GM12878 (cell line): Measurements from ENCODE around the gene GBA3. TPM values are rescaled to one million over a fixed set of nuclear protein-coding genes. Genes with fewer than 3 reads are reported as not detected.

Source experiments
- ATAC-seq: fragments of 200-7000 bp; cut with Tn5 transposase; 3 replicates; pipeline ENCODE4 v1.9.1; 2020; ENCODE audit warnings: mild to moderate bottlenecking, moderate library complexity
- BruUV-seq: library from RNA; stranded (reverse); fragments of 400-500 nt; replicated peaks from 2 replicates; lab custom pipeline; 2021; lab: Mats Ljungman, UMichigan
- CTCF ChIA-PET: fragments of 300-600 bp; sonication (Branson Sonifier 250); formaldehyde crosslinking; extraction: SDS; loops from one replicate; lab custom pipeline; 2021; ENCODE audit warnings: inconsistent platforms; lab: Yijun Ruan, JAX
- POLR2A ChIA-PET: fragments of 350-600 bp; formaldehyde crosslinking; extraction: SDS; loops from one replicate; lab custom pipeline; 2021; ENCODE audit warnings: inconsistent platforms; lab: Charles Lee
- RAD21 ChIA-PET: fragments of 300-600 bp; sonication (Branson Sonifier 250); formaldehyde crosslinking; loops from one replicate; lab custom pipeline; 2023; ENCODE audit warnings: antibody characterized with exemption; ENCODE audit not compliant: unreplicated experiment; lab: Charles Lee
- SMC1A ChIA-PET: fragments of 300-600 bp; sonication (Branson Sonifier 250); formaldehyde crosslinking; loops from one replicate; lab custom pipeline; 2023; ENCODE audit not compliant: unreplicated experiment, uncharacterized antibody; lab: Charles Lee
- DNase-seq: peaks from one replicate; pipeline ENCODE4 v3.0.0-alpha.2; 2011; ENCODE audit warnings: low read depth, low spot score
- FAIRE-seq: peaks from 3 replicates; lab custom pipeline; 2011; peaks lifted over from hg19 to GRCh38; lab: Jason Lieb, UNC
- H2AFZ ChIP-seq: 2 replicates; pipeline ENCODE4 v1.6.0; 2011; ENCODE audit warnings: low read depth, low read length, control low read depth; ENCODE audit not compliant: control insufficient read depth
- H3K27ac ChIP-seq: 2 replicates; pipeline ENCODE4 v1.5.1; 2011; ENCODE audit warnings: control low read depth; ENCODE audit not compliant: control insufficient read depth, insufficient read depth
- H3K27me3 ChIP-seq, 2 experiments: replicated peaks in 1 of 2; 2 replicates each; pipeline versions ENCODE4 v1.6.0 to v1.6.1; 2011; ENCODE audit warnings: low read length in 1 of 2; ENCODE audit not compliant: control insufficient read depth in 2 of 2, insufficient read depth in 2 of 2
- H3K36me3 ChIP-seq, 2 experiments: 2 replicates each; pipeline ENCODE4 v1.5.1; 2011; ENCODE audit warnings: low read length in 1 of 2; ENCODE audit not compliant: control insufficient read depth in 2 of 2, insufficient read depth in 2 of 2
- H3K4me1 ChIP-seq: 2 replicates; pipeline ENCODE4 v1.6.1; 2011; ENCODE audit warnings: mild to moderate bottlenecking, low read length, moderate library complexity, mixed read lengths; ENCODE audit not compliant: control insufficient read depth, insufficient read depth
- H3K4me2 ChIP-seq: 2 replicates; pipeline ENCODE4 v1.6.0; 2011; ENCODE audit warnings: control low read depth; ENCODE audit not compliant: control insufficient read depth, insufficient read depth
- H3K4me3 ChIP-seq: fragments of 200-600 bp; sonication (generic); 2 replicates; pipeline ENCODE4 v1.5.1; 2016
- H3K79me2 ChIP-seq: 2 replicates; pipeline ENCODE4 v1.6.0; 2011; ENCODE audit warnings: low read length; ENCODE audit not compliant: control insufficient read depth, insufficient read depth
- H3K9ac ChIP-seq: 2 replicates; pipeline ENCODE4 v1.8.0; 2011; ENCODE audit warnings: low read length, control low read depth, mixed read lengths; ENCODE audit not compliant: control insufficient read depth, insufficient read depth
- H3K9me3 ChIP-seq: replicated peaks from 3 replicates; pipeline ENCODE4 v1.5.1; 2011; ENCODE audit warnings: mild to moderate bottlenecking, low read length; ENCODE audit not compliant: control insufficient read depth, insufficient read depth
- H4K20me1 ChIP-seq: 2 replicates; pipeline ENCODE4 v1.6.0; 2011; ENCODE audit not compliant: control insufficient read depth, insufficient read depth
- ATF7 ChIP-seq: fragments of 450-650 bp; IDR thresholded peaks from 2 replicates; pipeline ENCODE4 v1.6.1; 2016; ENCODE audit warnings: low read depth, mild to moderate bottlenecking
- BMI1 ChIP-seq: fragments of 450-650 bp; IDR thresholded peaks from 2 replicates; pipeline ENCODE4 v1.6.1; 2016; ENCODE audit warnings: mild to moderate bottlenecking, moderate library complexity, borderline replicate concordance
- CBFB ChIP-seq: IDR thresholded peaks from 2 replicates; pipeline ENCODE4 v1.6.1; 2016; ENCODE audit warnings: antibody characterized with exemption, low read depth
- HDAC6 ChIP-seq: fragments of 200-600 bp; sonication (generic); IDR thresholded peaks from one replicate; pipeline ENCODE4 v1.8.0; 2017; ENCODE audit warnings: antibody characterized with exemption; ENCODE audit not compliant: unreplicated experiment
- HDGF ChIP-seq: fragments of 450-650 bp; IDR thresholded peaks from 2 replicates; pipeline ENCODE4 v1.6.1; 2016; ENCODE audit warnings: antibody characterized with exemption
- IKZF2 ChIP-seq, 2 experiments: fragments of 450-650 bp; IDR thresholded peaks; 2 replicates each; pipeline ENCODE4 v1.6.1; 2017; ENCODE audit warnings: mild to moderate bottlenecking in 2 of 2, moderate library complexity in 2 of 2
- NBN ChIP-seq: fragments of 450-650 bp; IDR thresholded peaks from 2 replicates; pipeline ENCODE4 v1.6.1; 2016
- PAX8 ChIP-seq: fragments of 450-650 bp; IDR thresholded peaks from 2 replicates; pipeline ENCODE4 v1.6.1; 2017; ENCODE audit warnings: mild to moderate bottlenecking, moderate library complexity
- RBBP5 ChIP-seq: fragments of 200-600 bp; sonication (generic); conservative IDR thresholded peaks from 2 replicates; pipeline ENCODE4 v1.6.1; 2016
- TCF12 ChIP-seq: IDR thresholded peaks from 2 replicates; pipeline ENCODE4 v1.6.1; 2011; ENCODE audit warnings: low read depth, mild to moderate bottlenecking, low read length
- TCF3 ChIP-seq: IDR thresholded peaks from 2 replicates; pipeline ENCODE4 v1.6.1; 2012; ENCODE audit warnings: low read depth, mild to moderate bottlenecking, low read length, borderline replicate concordance; ENCODE audit not compliant: insufficient read depth
- WGBS: methylation state at CpG from one replicate; pipeline ENCODE4 v1.1.6; 2016; ENCODE audit warnings: low lambda C conversion rate; ENCODE audit not compliant: insufficient replicate concordance, insufficient coverage; ENCODE audit errors: missing lambda C conversion rate; 5-methylcytosine and 5-hydroxymethylcytosine counted together
- in situ Hi-C: fragments of 300-500 bp; cut with MboI; formaldehyde crosslinking; loops from 9 replicates; pipeline ENCODE4 v1.14.3; 2018; ENCODE audit warnings: mixed read lengths
- intact Hi-C: fragments of 100-400 bp; cut with micrococcal nuclease; formaldehyde crosslinking; loops from one replicate; pipeline ENCODE4 v1.14.2; 2022; ENCODE audit not compliant: unreplicated experiment
- polyA plus RNA-seq, 11 experiments: library from polyadenylated mRNA; depleted of rRNA in 4 of 11; unstranded in 6 of 11; stranded (reverse) in 5 of 11; fragments of >200 nt; fragmentation: Nextera tagmentation in 4 of 11; fragmentation: Illumina TruSeq in 1 of 11; extraction: Ambion mirVana in 4 of 11; extraction: Trizol in 1 of 11; gene quantifications; 1 replicate in 1 of 11; 2 replicates in 10 of 11; pipeline versions ENCODE4 v1.2.1 to v1.2.3, GENCODE V29; 2011 to 2016; ENCODE audit warnings: inconsistent platforms in 2 of 11, missing spikeins in 2 of 11, low read depth in 1 of 11
- total RNA-seq, 4 experiments: library from RNA; depleted of rRNA in 3 of 4; stranded (reverse); fragments of >200 nt in 3 of 4; fragmentation: Illumina TruSeq in 1 of 4; extraction: Trizol in 1 of 4; gene quantifications; 2 replicates each; pipeline versions ENCODE4 v1.2.1 to v1.2.3, GENCODE V29; 2013 to 2021
- TF ChIP-seq, protein P1 (sequence below): fragments of 450-650 bp; IDR thresholded peaks from 2 replicates; pipeline ENCODE4 v1.6.1; 2016; ENCODE audit warnings: mild to moderate bottlenecking

GBA3 gene
- total and polyA plus RNA-seq, 10 of the 15 experiments (the other 5 are each of a cell fraction or from before 2014, with no cell fraction given) = 0.10 to 7.2 (median 0.27) TPM

DNA sequence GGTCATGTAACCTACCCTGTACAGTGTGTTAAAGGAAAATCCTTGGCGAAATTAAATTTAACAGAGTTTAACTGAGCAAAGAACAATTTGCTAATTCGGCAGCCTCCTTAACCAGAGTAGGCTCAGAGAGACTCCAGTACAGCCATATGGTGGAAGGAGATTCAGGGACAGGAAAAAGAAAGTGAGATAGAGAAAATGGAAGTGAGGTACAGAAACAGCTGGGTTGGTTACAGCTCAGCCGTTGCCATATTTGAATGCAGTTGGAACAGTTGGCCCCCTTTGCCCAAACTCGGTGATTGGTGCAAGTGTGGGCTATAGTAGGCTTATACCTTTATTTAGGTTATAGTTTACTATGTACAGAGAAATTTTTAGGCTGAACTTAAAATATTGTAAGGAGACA, 48.8 kb upstream of the GBA3 start:
- Histone ChIP-seq H3K4me3 (no peak overlapping the region), H3K27me3 (no peaks in the 10 kb centered on the region), H3K36me3 (no peaks in the 10 kb centered on the region), H3K4me2 (no peak overlapping the region), H3K4me1 (no peaks in the 10 kb centered on the region), H3K9me3 (no peaks in the 10 kb centered on the region), H3K9ac (no peak overlapping the region), H3K27ac (no peak overlapping the region), H4K20me1 (no peaks in the 10 kb centered on the region), H3K79me2 (no peaks in the 10 kb centered on the region), H2AFZ (no peak overlapping the region)
- 41% methylated on average over 4 of the region's 4 CpGs for WGBS
- SMC1A ChIA-PET = interaction anchor here (1.5 to 2.9 kb wide), 2 partner anchors 15 to 29 kb away, joined by 4 to 9 read pairs; no protein-coding TSS in a partner anchor
- intact Hi-C loops = no loop called here
- FAIRE-seq (no peak), ATAC-seq (no peak), DNase-seq (no peak)
- RAD21 ChIA-PET = no interaction called here
- no TSS peak for BruUV-seq
- POLR2A ChIA-PET = no interaction called here
- TF ChIP-seq TCF12 (no peak), ATF7 (no peak), HDGF (no peak), HDAC6 (no peak), IKZF2 (IDR thresholded peaks at IDR 0.05) (no peak), RBBP5 (no peak), PAX8 (no peak), CBFB (no peak), NBN (no peak), BMI1 (no peak), TCF3 (no peak)
- TF ChIP-seq, protein P1, sequence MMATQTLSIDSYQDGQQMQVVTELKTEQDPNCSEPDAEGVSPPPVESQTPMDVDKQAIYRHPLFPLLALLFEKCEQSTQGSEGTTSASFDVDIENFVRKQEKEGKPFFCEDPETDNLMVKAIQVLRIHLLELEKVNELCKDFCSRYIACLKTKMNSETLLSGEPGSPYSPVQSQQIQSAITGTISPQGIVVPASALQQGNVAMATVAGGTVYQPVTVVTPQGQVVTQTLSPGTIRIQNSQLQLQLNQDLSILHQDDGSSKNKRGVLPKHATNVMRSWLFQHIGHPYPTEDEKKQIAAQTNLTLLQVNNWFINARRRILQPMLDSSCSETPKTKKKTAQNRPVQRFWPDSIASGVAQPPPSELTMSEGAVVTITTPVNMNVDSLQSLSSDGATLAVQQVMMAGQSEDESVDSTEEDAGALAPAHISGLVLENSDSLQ = no peak
- in situ Hi-C loops = no loop called here
- CTCF ChIA-PET = interaction anchor here (0.6 to 1.8 kb wide), 3 partner anchors 15 to 123 kb away, joined by 3 to 7 read pairs (median 3); no protein-coding TSS in a partner anchor
